OCI-LY7 (cell line): Measurements from ENCODE around the gene AQR.

Experiments used
- CTCF ChIP-seq: fragments of 200-600 bp; sonication (generic); conservative IDR thresholded peaks from 2 replicates; pipeline ENCODE4 v1.5.1; 2014; ENCODE audit warnings: mild to moderate bottlenecking, antibody characterized with exemption, low read length, moderate library complexity, mixed read lengths
- EZH2phosphoT487 ChIP-seq: fragments of 200-600 bp; sonication (generic); IDR thresholded peaks from 2 replicates; pipeline ENCODE4 v1.6.1; 2018; ENCODE audit warnings: low read depth, borderline replicate concordance, mild to moderate bottlenecking, mixed run types, antibody characterized with exemption, low read length, moderate library complexity, mixed read lengths

GRCh38 chr15:34838282-34838681, 131.3 kb downstream of the AQR start:
- TF ChIP-seq EZH2phosphoT487 (no peak), CTCF (no peak)
